HepG2 (cell line): ENCODE data around the gene NOL4L. TPM values are rescaled to one million over a fixed set of nuclear protein-coding genes. Genes with fewer than 3 reads are reported as not detected.
A peak's percentile ranks its signal among the peaks of the same experiment; 100 is the strongest.

Experiments
- ATF7-NPFF ChIP-seq: sonication (generic); formaldehyde crosslinking; IDR thresholded peaks from 2 replicates; pipeline ENCODE4 v1.8.1; 2023; ENCODE audit warnings: mild to moderate bottlenecking, low read depth, missing genetic modification reagents, moderate library complexity
- FOXA3 ChIP-seq: IDR thresholded peaks from 2 replicates; pipeline ENCODE4 v1.6.1; 2016; ENCODE audit warnings: missing genetic modification reagents, missing compliant biosample characterization
- FOXP1 ChIP-seq, 2 experiments: fragments of 450-650 bp in 1 of 2; IDR thresholded peaks; 2 replicates each; pipeline ENCODE4 v1.6.1; 2017 to 2018; ENCODE audit warnings: antibody characterized with exemption in 1 of 2
- HIC2 ChIP-seq: sonication (generic); formaldehyde crosslinking; IDR thresholded peaks from 2 replicates; pipeline ENCODE4 v1.9.0; 2022; ENCODE audit warnings: low read depth, missing genetic modification reagents
- MBD4 ChIP-seq: IDR thresholded peaks from 2 replicates; pipeline ENCODE4 v1.6.1; 2012; ENCODE audit warnings: low read length, inconsistent platforms, borderline replicate concordance
- PBX3 ChIP-seq: sonication (generic); formaldehyde crosslinking; IDR thresholded peaks from 2 replicates; pipeline ENCODE4 v1.8.1; 2023; ENCODE audit warnings: missing genetic modification reagents, inconsistent platforms, borderline replicate concordance
- SIX1 ChIP-seq: sonication (generic); formaldehyde crosslinking; IDR thresholded peaks from 2 replicates; pipeline ENCODE4 v1.4.0; 2020; ENCODE audit warnings: missing genetic modification reagents, borderline replicate concordance
- TEAD3 ChIP-seq: optimal IDR thresholded peaks from 2 replicates; pipeline ENCODE3; 2016; ENCODE audit warnings: borderline replicate concordance
- ZNF235 ChIP-seq: sonication (generic); formaldehyde crosslinking; IDR thresholded peaks from 2 replicates; pipeline ENCODE4 v1.8.1; 2023; ENCODE audit warnings: mild to moderate bottlenecking, missing genetic modification reagents, borderline replicate concordance
- ZNF414 ChIP-seq: sonication (generic); formaldehyde crosslinking; IDR thresholded peaks from 2 replicates; pipeline ENCODE4 v1.5.0; 2020; ENCODE audit warnings: missing genetic modification reagents
- ZUFSP ChIP-seq: sonication (generic); formaldehyde crosslinking; IDR thresholded peaks from 2 replicates; pipeline ENCODE4 v1.9.0; 2021; ENCODE audit warnings: missing genetic modification reagents, mild to moderate bottlenecking, borderline replicate concordance
- polyA plus RNA-seq, 8 experiments: library from polyadenylated mRNA; depleted of rRNA in 3 of 8; stranded (reverse) in 7 of 8; unstranded in 1 of 8; fragments of >200 nt; fragmentation: Illumina TruSeq in 4 of 8; extraction: Trizol in 4 of 8; gene quantifications; 2 replicates each; pipeline versions ENCODE4 v1.2.1 to v1.2.3, GENCODE V29; 2011 to 2016; ENCODE audit warnings: low read depth in 4 of 8, missing spikeins in 1 of 8, mixed read lengths in 1 of 8; ENCODE audit not compliant: insufficient read depth in 1 of 8
- total RNA-seq, 5 experiments: library from RNA; depleted of rRNA; stranded (reverse); fragments of >200 nt; fragmentation: Illumina TruSeq; extraction: Trizol; gene quantifications; 2 replicates each; pipeline ENCODE4 v1.2.3, GENCODE V29; 2016; ENCODE audit warnings: low read depth in 1 of 5
- TF ChIP-seq, protein P1 (sequence below): sonication (generic); formaldehyde crosslinking; IDR thresholded peaks from 2 replicates; pipeline ENCODE4 v1.5.1; 2020; ENCODE audit warnings: mild to moderate bottlenecking, missing genetic modification reagents, moderate library complexity
- TF ChIP-seq, protein P2 (sequence below): sonication (generic); IDR thresholded peaks from 2 replicates; pipeline ENCODE4 v1.6.1; 2016; ENCODE audit warnings: low read depth, borderline replicate concordance
- TF ChIP-seq, protein P3 (sequence below): sonication (generic); formaldehyde crosslinking; conservative IDR thresholded peaks from 2 replicates; pipeline ENCODE4 v1.4.0; 2020; ENCODE audit warnings: missing genetic modification reagents

Gene NOL4L
- total and polyA plus RNA-seq, 2 of the 13 experiments (the other 11 are each of a cell fraction or from before 2014, with no cell fraction given): 16.6 to 35.4 TPM

- no peak for TF ChIP-seq ZUFSP (CRISPR knock-in tag)
- no peak for TF ChIP-seq ZNF235
- no peak for TF ChIP-seq PBX3
- TF ChIP-seq FOXP1 (IDR thresholded peaks at IDR 0.05): no peak
- peak; percentile 70 for TF ChIP-seq FOXP1 (CRISPR knock-in tag; IDR thresholded peaks at IDR 0.05)
- TF ChIP-seq ATF7-NPFF (CRISPR knock-in tag): no peak
- TF ChIP-seq HIC2 (CRISPR knock-in tag): peak; percentile 80; the same call in 1 of the 2 replicates
- TF ChIP-seq, protein P1, sequence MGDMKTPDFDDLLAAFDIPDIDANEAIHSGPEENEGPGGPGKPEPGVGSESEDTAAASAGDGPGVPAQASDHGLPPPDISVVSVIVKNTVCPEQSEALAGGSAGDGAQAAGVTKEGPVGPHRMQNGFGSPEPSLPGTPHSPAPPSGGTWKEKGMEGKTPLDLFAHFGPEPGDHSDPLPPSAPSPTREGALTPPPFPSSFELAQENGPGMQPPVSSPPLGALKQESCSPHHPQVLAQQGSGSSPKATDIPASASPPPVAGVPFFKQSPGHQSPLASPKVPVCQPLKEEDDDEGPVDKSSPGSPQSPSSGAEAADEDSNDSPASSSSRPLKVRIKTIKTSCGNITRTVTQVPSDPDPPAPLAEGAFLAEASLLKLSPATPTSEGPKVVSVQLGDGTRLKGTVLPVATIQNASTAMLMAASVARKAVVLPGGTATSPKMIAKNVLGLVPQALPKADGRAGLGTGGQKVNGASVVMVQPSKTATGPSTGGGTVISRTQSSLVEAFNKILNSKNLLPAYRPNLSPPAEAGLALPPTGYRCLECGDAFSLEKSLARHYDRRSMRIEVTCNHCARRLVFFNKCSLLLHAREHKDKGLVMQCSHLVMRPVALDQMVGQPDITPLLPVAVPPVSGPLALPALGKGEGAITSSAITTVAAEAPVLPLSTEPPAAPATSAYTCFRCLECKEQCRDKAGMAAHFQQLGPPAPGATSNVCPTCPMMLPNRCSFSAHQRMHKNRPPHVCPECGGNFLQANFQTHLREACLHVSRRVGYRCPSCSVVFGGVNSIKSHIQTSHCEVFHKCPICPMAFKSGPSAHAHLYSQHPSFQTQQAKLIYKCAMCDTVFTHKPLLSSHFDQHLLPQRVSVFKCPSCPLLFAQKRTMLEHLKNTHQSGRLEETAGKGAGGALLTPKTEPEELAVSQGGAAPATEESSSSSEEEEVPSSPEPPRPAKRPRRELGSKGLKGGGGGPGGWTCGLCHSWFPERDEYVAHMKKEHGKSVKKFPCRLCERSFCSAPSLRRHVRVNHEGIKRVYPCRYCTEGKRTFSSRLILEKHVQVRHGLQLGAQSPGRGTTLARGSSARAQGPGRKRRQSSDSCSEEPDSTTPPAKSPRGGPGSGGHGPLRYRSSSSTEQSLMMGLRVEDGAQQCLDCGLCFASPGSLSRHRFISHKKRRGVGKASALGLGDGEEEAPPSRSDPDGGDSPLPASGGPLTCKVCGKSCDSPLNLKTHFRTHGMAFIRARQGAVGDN (CRISPR knock-in tag): peak; percentile 100
- TF ChIP-seq MBD4: no peak
- TF ChIP-seq SIX1 (CRISPR knock-in tag): peak; percentile 22; the same call in 1 of the 2 replicates
- TF ChIP-seq, protein P2, sequence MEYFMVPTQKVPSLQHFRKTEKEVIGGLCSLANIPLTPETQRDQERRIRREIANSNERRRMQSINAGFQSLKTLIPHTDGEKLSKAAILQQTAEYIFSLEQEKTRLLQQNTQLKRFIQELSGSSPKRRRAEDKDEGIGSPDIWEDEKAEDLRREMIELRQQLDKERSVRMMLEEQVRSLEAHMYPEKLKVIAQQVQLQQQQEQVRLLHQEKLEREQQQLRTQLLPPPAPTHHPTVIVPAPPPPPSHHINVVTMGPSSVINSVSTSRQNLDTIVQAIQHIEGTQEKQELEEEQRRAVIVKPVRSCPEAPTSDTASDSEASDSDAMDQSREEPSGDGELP: peak; percentile 89
- TF ChIP-seq ZNF414 (CRISPR knock-in tag): peak; percentile 100
- TF ChIP-seq TEAD3: peak; percentile 82
- TF ChIP-seq FOXA3: peak; percentile 88
- TF ChIP-seq, protein P3, sequence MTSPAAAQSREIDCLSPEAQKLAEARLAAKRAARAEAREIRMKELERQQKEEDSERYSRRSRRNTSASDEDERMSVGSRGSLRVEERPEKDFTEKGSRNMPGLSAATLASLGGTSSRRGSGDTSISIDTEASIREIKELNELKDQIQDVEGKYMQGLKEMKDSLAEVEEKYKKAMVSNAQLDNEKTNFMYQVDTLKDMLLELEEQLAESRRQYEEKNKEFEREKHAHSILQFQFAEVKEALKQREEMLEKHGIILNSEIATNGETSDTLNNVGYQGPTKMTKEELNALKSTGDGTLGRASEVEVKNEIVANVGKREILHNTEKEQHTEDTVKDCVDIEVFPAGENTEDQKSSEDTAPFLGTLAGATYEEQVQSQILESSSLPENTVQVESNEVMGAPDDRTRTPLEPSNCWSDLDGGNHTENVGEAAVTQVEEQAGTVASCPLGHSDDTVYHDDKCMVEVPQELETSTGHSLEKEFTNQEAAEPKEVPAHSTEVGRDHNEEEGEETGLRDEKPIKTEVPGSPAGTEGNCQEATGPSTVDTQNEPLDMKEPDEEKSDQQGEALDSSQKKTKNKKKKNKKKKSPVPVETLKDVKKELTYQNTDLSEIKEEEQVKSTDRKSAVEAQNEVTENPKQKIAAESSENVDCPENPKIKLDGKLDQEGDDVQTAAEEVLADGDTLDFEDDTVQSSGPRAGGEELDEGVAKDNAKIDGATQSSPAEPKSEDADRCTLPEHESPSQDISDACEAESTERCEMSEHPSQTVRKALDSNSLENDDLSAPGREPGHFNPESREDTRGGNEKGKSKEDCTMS (CRISPR knock-in tag): no peak
Observed at GRCh38 chr20:32465092-32465900, 119.8 kb downstream of the NOL4L start (continued).
